K562 (cell line): Measurements from ENCODE around the gene RNF151.

Source experiments
- EGR1 ChIP-seq: fragments of 450-650 bp; conservative IDR thresholded peaks from 2 replicates; pipeline ENCODE4 v1.6.1; 2017; ENCODE audit warnings: mild to moderate bottlenecking
- FOS ChIP-seq: IDR thresholded peaks from 3 replicates; pipeline ENCODE4 v1.6.1; 2011; ENCODE audit not compliant: insufficient read length; ENCODE audit errors: extremely low read depth
- IRF2 ChIP-seq: sonication (generic); formaldehyde crosslinking; IDR thresholded peaks from 2 replicates; pipeline ENCODE4 v1.8.1; 2022; ENCODE audit warnings: mild to moderate bottlenecking, missing genetic modification reagents
- LARP7 ChIP-seq: fragments of 450-650 bp; IDR thresholded peaks from 2 replicates; pipeline ENCODE4 v1.6.1; 2016
- RB1 ChIP-seq: fragments of 450-650 bp; IDR thresholded peaks from 2 replicates; pipeline ENCODE4 v1.6.1; 2017; ENCODE audit warnings: low read depth, mild to moderate bottlenecking
- TCF7L2 ChIP-seq: fragments of 150-350 bp; IDR thresholded peaks from 2 replicates; pipeline ENCODE4 v1.6.1; 2016; ENCODE audit warnings: low read depth, mild to moderate bottlenecking, low read length, moderate library complexity

- TF ChIP-seq EGR1 (no peak), IRF2 (CRISPR knock-in tag) (no peak), TCF7L2 (no peak), LARP7 (no peak), RB1 (no peak), FOS (no peak)
Observed at GRCh38 chr16:2003231-2003826, 36.7 kb downstream of the RNF151 start.
